Gastrocnemius medialis (tissue), 4 donors: ENCODE measurements around the gene HPS1. TPM values are rescaled to one million over a fixed set of nuclear protein-coding genes. Genes with fewer than 3 reads are reported as not detected.
A peak's percentile ranks its signal among the peaks of the same experiment; 100 is the strongest.

Experiments
- ATAC-seq, 2 donors: fragments of 150-250 bp; one replicate each; pipeline ENCODE4 v1.9.1; 2016
- DNase-seq, 2 donors: peaks; one replicate each; pipeline ENCODE4 v3.0.0-alpha.2; 2019
- H3K27ac ChIP-seq, 4 donors: fragments of 200-600 bp; sonication (generic); 1 replicate in 1 of 4; 2 replicates in 3 of 4; pipeline ENCODE4 v1.5.1; 2016 to 2018; ENCODE audit warnings: mild to moderate bottlenecking in 2 of 4, moderate library complexity in 1 of 4
- H3K27me3 ChIP-seq, 3 donors: fragments of 200-600 bp; sonication (generic) in 2 of 3; 1 replicate in 1 of 3; 2 replicates in 2 of 3; pipeline versions ENCODE4 v1.5.1 to v1.6.0; 2016 to 2019; ENCODE audit warnings: mild to moderate bottlenecking in 1 of 3, moderate library complexity in 1 of 3
- H3K36me3 ChIP-seq, 2 donors: fragments of 200-600 bp; sonication (generic) in 1 of 2; one replicate each; pipeline ENCODE4 v1.5.1; 2017 to 2018
- H3K4me1 ChIP-seq, 2 donors: fragments of 200-600 bp; sonication (generic) in 1 of 2; one replicate each; pipeline ENCODE4 v1.5.1; 2016 to 2017; ENCODE audit warnings: mild to moderate bottlenecking in 2 of 2
- H3K4me3 ChIP-seq, 4 donors: fragments of 200-600 bp; sonication (generic) in 3 of 4; 1 replicate in 1 of 4; 2 replicates in 3 of 4; pipeline ENCODE4 v1.5.1; 2016 to 2019; ENCODE audit warnings: mild to moderate bottlenecking in 2 of 4
- H3K9me3 ChIP-seq, 3 donors: fragments of 200-600 bp; sonication (generic) in 2 of 3; 1 replicate in 1 of 3; 2 replicates in 2 of 3; pipeline ENCODE4 v1.5.1; 2016 to 2019
- CTCF ChIP-seq, 5 experiments: fragments of 450-650 bp in 3 of 5; fragments of 200-600 bp in 2 of 5; sonication (generic) in 2 of 5; IDR thresholded peaks in 4 of 5; conservative IDR thresholded peaks in 1 of 5; 1 replicate in 4 of 5; 2 replicates in 1 of 5; pipeline ENCODE4 v1.5.1; 2016 to 2019; ENCODE audit warnings: antibody characterized with exemption in 5 of 5, mild to moderate bottlenecking in 3 of 5, moderate library complexity in 3 of 5
- POLR2A ChIP-seq, 2 donors: fragments of 450-650 bp; IDR thresholded peaks; one replicate each; pipeline ENCODE4 v1.6.1; 2017; ENCODE audit warnings: antibody characterized with exemption in 2 of 2, mild to moderate bottlenecking in 2 of 2, moderate library complexity in 2 of 2
- in situ Hi-C, 4 donors: fragments of 200-750 bp; cut with MboI; loops; one replicate each; pipeline versions ENCODE4 v1.15.0 to v1.8.0; 2017; ENCODE audit warnings: low sequenced_read_pairs in 4 of 4
- intact Hi-C: fragments of 100-400 bp; cut with DNase I; formaldehyde crosslinking; loops from one replicate; pipeline ENCODE4 v1.15.1; 2023; ENCODE audit warnings: low total_unique reads
- total RNA-seq, 4 donors: library from RNA; depleted of rRNA; stranded (reverse); fragments of >200 nt; gene quantifications; one replicate each; pipeline versions ENCODE4 v1.1.0 to v1.2.3, GENCODE V29; 2016

The HPS1 gene
- total RNA-seq, 4 donors from 2014 or later = 10.6 to 26.0 (median 18.3) TPM

GRCh38 chr10:98446151-98446660, 529 bp downstream of the HPS1 start:
- peak; percentile 63 to 65 for ATAC-seq
- Histone ChIP-seq H3K36me3 (peaks cover 0 to 16% of the 10 kb centered on the region in 2 donors), H3K4me3 (peak overlapping the region; percentile 72 to 87 (median 78)), H3K27ac (peak overlapping the region; percentile 86 to 95 (median 90)), H3K27me3 (no peaks in the 10 kb centered on the region), H3K9me3 (no peaks in the 10 kb centered on the region), H3K4me1 (peaks cover 3 to 4% of the 10 kb centered on the region in 2 donors)
- DNase-seq = no peak
- TF ChIP-seq POLR2A (IDR thresholded peaks at IDR 0.05) = no peak
- TF ChIP-seq CTCF (IDR thresholded peaks at IDR 0.05 in 4 of 5, conservative IDR thresholded peaks at IDR 0.05 in 1 of 5) = no peak
- intact Hi-C loops (no loop called here), in situ Hi-C loops (loop anchor here in 1 of 4 donors (25.0 kb wide), 1 partner anchor 184 kb away; the partner anchor contains the start of gene LOXL4)

GRCh38 chr10:98445200-98445812, 1.4 kb downstream of the HPS1 start:
- H3K27ac ChIP-seq = peak overlapping the region; percentile 86 to 95 (median 90)
- no peaks in the 10 kb centered on the region for H3K9me3 ChIP-seq
- peaks cover 0 to 16% of the 10 kb centered on the region in 2 donors for H3K36me3 ChIP-seq
- TF ChIP-seq POLR2A (IDR thresholded peaks at IDR 0.05) = no peak
- TF ChIP-seq CTCF (IDR thresholded peaks at IDR 0.05 in 4 of 5, conservative IDR thresholded peaks at IDR 0.05 in 1 of 5) = no peak
- H3K4me3 ChIP-seq = peak overlapping the region in 1 of 4 donors; percentile 87
- DNase-seq = no peak
- H3K4me1 ChIP-seq = peaks cover 3 to 4% of the 10 kb centered on the region in 2 donors
- intact Hi-C loops (no loop called here), in situ Hi-C loops (loop anchor here in 1 of 4 donors (25.0 kb wide), 1 partner anchor 183 kb away; the partner anchor contains the start of gene LOXL4)
- no peak for ATAC-seq
- no peaks in the 10 kb centered on the region for H3K27me3 ChIP-seq

- Histone ChIP-seq H3K27ac (no peak overlapping the region), H3K4me1 (peaks cover 3 to 4% of the 10 kb centered on the region in 2 donors), H3K27me3 (no peaks in the 10 kb centered on the region), H3K4me3 (no peak overlapping the region), H3K36me3 (peaks cover 0 to 20% of the 10 kb centered on the region in 2 donors), H3K9me3 (no peaks in the 10 kb centered on the region)
- in situ Hi-C loops (loop anchor here in 1 of 4 donors (25.0 kb wide), 1 partner anchor 182 kb away; the partner anchor contains the start of gene LOXL4), intact Hi-C loops (no loop called here)
- no peak for ATAC-seq
- DNase-seq = no peak
- TF ChIP-seq POLR2A (IDR thresholded peaks at IDR 0.05) (no peak), CTCF (IDR thresholded peaks at IDR 0.05 in 4 of 5, conservative IDR thresholded peaks at IDR 0.05 in 1 of 5) (no peak)
Observed at GRCh38 chr10:98444314-98445006, 2.3 kb downstream of the HPS1 start.

- DNase-seq (no peak), ATAC-seq (no peak)
- no peaks in the 10 kb centered on the region for H3K9me3 ChIP-seq
- H3K27ac ChIP-seq = no peak overlapping the region
- H3K27me3 ChIP-seq = no peaks in the 10 kb centered on the region
- intact Hi-C loops = no loop called here
- TF ChIP-seq CTCF (IDR thresholded peaks at IDR 0.05 in 4 of 5, conservative IDR thresholded peaks at IDR 0.05 in 1 of 5) (no peak), POLR2A (IDR thresholded peaks at IDR 0.05) (no peak)
- H3K4me3 ChIP-seq = no peak overlapping the region
- H3K36me3 ChIP-seq = peaks cover 0 to 41% of the 10 kb centered on the region in 2 donors
- in situ Hi-C loops = loop anchor here in 1 of 4 donors (25.0 kb wide), 1 partner anchor 176 kb away; the partner anchor contains the start of gene LOXL4
- no peaks in the 10 kb centered on the region for H3K4me1 ChIP-seq
Observed at GRCh38 chr10:98438715-98439114, 8.0 kb downstream of the HPS1 start.
